CD1c-positive myeloid dendritic cell (primary cell): ENCODE results near the gene RBM10.
"Not testable (repeated sequence)": the region's sequence is repeated elsewhere in the genome, so short reads cannot be mapped to it uniquely, and the experiment has no call there.

Experiments used
- DNase-seq: peaks from one replicate; pipeline ENCODE4 v3.0.0-alpha.2; 2016; ENCODE audit errors: extremely low spot score

RBM10 gene, protein sequence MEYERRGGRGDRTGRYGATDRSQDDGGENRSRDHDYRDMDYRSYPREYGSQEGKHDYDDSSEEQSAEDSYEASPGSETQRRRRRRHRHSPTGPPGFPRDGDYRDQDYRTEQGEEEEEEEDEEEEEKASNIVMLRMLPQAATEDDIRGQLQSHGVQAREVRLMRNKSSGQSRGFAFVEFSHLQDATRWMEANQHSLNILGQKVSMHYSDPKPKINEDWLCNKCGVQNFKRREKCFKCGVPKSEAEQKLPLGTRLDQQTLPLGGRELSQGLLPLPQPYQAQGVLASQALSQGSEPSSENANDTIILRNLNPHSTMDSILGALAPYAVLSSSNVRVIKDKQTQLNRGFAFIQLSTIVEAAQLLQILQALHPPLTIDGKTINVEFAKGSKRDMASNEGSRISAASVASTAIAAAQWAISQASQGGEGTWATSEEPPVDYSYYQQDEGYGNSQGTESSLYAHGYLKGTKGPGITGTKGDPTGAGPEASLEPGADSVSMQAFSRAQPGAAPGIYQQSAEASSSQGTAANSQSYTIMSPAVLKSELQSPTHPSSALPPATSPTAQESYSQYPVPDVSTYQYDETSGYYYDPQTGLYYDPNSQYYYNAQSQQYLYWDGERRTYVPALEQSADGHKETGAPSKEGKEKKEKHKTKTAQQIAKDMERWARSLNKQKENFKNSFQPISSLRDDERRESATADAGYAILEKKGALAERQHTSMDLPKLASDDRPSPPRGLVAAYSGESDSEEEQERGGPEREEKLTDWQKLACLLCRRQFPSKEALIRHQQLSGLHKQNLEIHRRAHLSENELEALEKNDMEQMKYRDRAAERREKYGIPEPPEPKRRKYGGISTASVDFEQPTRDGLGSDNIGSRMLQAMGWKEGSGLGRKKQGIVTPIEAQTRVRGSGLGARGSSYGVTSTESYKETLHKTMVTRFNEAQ

GRCh38 chrX:47144626-47145394 is at the start of gene RBM10, which contains the start of gene NDUFB11:
Gene RBM10, plus strand, starts transcription at chrX:47145221. Its CDS starts 2,261 bp downstream, at chrX:47147482.
Gene NDUFB11, minus strand, starts transcription at chrX:47144702. Its CDS starts 23 bp downstream, at chrX:47144679.
- peak; percentile 94 for DNase-seq

DNA sequence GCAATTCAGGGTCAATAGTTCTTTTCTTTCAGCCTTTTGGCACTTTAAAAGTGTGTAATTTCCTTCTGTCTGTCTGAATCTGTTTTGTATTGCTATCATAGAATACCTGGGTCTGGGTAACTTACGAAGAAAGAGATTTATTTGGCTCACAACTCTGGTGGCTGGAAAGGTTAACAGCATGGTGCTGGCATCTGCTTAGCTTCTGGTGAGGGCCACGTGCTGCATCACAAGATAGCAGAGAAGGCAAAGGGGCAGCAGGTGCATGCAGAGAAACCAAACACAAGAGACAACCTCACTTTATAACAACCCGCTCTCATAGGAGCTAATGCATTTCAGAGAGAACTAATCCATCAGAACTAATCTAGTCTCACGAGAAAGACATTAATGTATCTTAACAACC is 48.0 kb upstream of the RBM10 start:
- no peak for DNase-seq

GRCh38 chrX:47098338-47099094 is 46.5 kb upstream of the RBM10 start:
- no peak for DNase-seq

DNA sequence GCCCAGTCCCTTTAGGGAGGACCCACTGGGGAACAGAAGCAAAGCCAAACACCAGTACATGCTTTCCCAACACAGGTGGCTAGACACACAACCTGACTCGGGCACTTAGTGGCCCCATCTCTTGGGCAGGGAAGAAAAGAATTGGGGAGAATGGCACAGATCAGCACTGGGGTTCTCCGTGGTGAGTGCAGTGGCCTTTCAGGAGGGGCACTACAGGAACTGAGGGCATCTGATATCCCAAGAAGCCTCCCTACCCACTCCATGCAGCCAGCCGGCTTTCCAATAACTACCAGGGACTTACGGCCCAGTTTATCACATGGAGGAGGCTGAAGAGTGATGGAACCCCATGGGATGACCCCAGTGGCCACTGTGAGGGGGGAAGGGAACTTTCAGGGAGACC is 43.8 kb upstream of the RBM10 start:
- DNase-seq, result no peak

DNA sequence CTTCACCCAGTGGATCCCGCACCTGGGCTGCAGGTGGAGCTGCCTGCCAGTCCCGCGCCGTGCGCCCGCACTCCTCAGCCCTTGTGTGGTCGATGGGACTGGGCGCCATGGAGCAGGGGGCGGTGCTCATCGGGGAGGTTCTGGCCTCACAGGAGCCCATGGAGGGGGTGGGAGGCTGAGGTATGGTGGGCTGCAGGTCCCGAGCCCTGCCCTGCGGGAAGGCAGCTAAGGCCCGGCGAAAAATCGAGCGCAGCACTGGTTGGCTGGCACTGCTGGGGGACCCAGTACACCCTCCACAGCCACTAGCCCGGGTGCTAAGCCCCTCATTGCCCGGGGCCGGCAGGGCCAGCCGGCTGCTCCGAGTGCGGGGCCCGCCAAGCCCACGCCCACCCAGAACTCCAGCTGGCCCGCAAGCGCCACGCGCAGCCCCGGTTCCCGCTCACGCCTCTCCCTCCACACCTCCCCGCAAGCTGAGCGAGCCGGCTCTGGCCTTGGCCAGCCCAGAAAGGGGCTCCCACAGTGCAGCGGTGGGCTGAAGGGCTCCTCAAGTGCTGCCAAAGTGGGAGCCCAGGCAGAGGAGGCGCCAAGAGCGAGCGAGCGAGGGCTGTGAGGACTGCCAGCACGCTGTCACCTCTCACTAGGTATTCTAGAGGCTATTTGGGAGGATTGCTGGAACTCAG is 33.9 kb upstream of the RBM10 start:
- DNase-seq, result not testable (repeated sequence)

- no peak for DNase-seq
These were observed 32.6 kb upstream of the RBM10 start for GRCh38 chrX:47112316-47112954.

GRCh38 chrX:47116551-47117110 is 28.4 kb upstream of the RBM10 start:
- not testable (repeated sequence) for DNase-seq

DNA sequence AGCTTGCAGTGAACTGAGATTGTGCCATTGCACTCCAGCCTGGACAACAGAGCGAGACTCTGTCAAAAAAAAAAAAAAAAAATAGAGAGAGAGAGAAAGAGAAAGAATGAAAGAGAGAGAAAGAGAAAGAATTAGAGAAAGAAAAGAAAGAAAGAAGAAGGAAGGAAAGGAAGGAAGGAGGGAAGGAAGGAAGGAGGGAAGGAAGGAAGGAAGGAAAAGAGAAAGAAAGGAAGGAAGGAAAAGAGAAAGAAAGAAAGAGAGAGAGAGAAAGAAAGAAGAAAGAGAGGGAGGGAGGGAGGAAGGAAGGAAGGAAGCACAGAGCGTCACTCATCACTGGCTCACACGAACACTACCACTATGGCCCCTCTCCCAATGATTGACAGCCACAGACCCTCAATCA is 20.6 kb upstream of the RBM10 start:
- not testable (repeated sequence) for DNase-seq

DNA sequence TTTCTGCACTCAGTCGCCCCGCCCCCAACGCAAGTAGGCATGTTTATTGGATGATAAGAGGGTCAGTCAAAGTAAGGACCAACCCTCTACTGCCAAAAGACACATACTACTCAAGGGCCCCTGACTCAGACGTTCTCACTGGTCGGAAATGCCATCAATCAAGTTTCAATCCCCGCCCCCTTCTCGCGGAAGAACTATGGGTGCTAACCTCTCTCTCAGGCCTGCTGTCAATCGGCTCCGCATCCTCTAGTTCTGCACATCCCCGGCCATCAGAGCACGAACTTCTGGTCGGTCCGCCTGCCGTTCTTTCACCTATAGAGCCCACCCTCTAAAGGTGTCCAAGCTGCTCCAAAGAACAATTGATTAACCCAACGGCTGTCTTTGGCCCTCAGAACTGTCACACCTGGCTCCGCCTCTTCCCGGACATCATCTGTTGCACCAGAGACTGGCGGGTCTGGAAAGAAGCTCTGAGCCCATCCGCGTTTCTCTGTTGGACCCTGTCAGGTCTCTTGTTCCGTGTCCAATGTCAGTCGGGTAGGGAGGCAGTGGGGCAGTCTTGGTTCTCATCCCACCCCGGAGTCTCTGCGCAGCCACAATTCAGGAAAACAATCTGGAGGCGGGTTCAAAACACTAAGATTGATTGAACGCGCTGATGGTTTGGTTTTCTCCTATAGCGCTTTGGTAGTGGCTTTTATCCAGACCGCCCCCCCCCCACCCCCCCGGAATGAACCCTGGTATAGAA is 15.7 kb upstream of the RBM10 start:
- DNase-seq, result peak; percentile 93

DNA sequence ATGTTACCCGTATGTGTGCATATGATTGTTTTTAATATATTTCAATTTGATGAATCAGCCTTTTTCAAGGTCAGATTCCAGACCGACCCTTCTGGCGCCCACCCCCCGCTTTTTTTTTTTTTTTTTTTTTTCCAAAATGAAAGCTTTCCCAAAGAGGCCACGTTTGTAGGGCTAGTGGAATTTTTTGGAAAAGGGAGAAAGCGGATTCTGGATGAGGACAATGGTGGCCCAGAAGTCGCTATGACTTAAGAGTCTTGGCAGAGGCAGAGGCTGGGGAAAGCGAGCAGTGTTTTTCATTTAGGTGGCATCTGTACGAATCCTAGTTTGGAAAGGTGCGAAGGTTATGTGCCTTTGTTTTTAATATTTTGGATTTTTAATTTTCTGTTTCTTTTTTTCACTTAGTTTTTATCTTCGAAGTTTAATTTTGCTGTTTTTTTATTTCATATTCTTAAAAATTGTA is 15.1 kb upstream of the RBM10 start:
- no peak for DNase-seq

DNA sequence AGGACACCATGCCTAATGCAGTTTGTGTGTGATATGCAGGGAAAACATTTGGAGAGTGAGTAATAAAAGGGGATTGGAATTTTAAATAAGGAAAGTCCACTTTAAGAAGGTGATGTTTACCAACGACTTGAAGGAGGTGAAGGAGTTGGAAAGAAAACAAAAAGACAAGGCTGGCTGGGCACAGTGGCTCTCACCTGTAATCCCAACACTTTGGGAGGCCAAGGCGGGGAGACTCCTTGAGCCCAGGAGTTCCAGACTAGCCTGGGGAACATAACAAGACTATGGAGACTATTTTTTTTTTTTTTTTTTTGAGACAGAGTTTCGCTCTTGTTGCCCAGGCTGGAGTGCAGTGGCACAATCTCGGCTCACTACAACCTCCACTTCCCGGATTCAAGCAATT is 11.5 kb upstream of the RBM10 start:
- no peak for DNase-seq

DNA sequence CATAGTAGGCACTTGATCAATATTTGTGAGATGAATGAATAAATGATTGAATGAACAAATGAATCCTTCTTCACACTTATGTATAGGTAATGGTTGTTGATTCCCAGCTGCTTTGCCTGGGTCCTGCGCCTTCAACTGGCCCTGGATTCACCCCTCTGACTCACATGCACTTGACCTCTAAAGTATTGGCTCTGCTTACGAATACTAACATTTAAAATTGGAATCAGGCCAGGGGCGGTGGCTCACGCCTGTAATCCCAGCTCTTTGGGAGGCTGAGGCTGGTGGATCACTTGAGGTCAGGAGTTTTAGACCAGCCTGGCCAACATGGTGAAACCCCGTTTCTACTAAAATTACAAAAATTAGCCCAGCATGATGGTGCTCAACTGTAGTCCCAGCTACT is 9.4 kb upstream of the RBM10 start:
- not testable (repeated sequence) for DNase-seq

GRCh38 chrX:47138171-47138570 is 6.8 kb upstream of the RBM10 start:
- no peak for DNase-seq

DNA sequence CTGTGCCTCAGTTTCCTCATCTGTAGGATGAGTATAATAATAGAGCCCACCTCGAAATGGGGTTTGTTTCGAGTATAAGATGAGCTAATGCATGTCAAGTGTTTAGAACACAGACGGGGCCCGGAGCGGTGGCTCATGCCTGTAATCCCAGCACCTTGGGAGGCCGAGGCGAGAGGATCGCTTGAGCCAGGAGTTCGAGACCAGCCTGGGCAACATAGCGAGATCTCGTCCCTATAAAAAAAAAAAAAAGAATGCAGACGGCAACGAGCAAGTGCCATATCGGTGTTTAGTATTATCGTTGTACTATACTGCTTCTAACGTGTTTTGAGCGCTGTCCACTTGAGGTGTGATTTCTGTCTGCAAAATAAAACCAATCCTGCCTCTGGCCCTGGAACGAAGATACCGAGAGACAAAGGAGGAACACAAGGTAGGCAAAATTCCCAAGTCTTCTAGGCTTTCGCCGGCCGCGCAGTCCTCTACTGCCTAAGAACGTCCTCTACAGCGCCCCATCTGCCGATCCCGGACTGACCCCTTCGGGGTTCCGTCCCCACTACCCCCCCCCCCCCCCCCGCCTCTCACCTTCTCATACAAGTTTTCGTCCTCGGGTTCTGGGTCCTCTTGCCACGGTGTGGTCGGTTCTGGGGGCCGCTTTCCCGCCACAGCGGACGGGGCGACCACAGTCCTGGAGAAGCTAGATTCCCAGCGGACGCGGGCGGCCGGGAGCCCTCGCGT is 961 bp upstream of the RBM10 start:
- peak; percentile 35 for DNase-seq

DNA sequence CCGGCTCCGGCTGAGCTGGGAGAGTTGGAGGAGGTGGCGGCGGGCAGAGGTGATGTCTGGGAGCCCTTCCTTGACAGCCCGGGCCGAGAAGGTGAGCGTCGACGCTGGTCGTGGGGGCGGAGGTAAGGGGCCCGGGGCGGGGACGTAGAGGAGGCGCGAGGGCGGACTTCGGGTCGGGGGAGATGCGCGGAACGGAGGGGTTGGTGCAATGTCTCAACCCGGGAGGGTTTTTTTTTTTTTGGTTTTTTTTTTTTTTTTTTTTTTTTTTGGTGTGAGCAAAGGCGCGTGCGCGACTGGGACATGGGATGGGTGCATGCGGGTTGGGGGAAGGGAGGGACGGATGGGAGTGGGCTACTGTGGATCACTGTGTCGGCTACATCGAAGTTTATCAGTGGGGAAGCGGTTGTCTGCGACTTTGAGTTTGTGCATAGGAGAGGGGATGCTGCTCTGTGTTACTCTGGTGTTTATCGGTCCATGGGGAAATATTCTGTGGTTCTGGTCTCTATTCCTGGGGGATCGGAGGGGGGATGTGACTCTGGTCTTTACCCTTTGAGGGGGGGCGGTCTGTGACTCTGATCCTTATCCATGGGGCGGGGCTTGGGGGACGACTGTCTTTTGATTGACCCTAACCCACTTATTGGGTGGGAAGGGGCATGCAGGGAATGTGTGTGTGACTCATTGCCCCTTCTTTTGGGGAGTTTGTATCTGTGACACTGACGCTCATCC is 537 bp downstream of the RBM10 start:
- DNase-seq, result no peak

DNA sequence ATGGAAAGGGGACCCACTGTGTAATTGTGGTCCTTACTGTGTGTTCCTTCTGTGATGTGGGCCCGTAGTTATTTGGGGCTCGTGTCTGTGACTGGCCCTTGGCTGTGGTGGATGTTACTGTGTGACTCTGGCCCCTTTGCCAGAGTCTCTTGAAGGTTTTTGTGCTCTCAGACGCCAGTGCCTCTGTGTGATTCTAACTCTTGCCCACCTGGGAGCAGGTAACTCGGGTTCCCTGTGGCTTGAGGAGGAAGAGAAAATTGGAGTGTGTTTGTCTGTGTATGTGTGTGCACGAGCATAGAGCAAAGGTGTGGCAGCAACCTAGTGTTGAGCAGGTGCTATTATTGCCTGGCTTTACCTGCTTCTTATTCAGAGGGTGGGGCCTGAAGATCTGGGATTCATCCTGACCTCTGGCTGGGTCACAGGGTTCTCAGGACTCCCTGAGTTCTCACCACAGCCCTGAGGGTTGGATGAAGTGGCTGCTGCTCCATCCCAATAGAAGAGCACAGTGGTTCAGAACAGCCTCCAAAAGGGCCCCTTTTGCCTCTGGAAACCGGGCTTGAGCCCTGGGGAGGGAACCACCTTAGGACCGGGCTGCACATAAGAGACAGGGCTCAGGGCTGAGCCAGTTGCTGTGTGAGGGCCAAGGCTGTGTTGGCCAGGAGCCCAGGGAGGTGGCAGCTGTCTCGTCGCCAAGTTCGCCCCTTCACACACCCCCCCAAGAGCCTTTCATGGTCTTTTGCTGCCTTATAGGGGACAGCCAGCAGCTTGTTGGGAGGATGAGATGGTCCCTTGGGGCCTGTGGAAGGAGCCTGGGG is 1.3 kb downstream of the RBM10 start:
- no peak for DNase-seq
